GM18858 (cell line): Measurements from ENCODE around the gene TCF4.
A peak's percentile ranks its signal among the peaks of the same experiment; 100 is the strongest.

ENCODE experiments used
- ATAC-seq: cut with Tn5 transposase; IDR thresholded peaks from one replicate; pipeline ENCODE4 v1.9.1; 2021; ENCODE audit not compliant: unreplicated experiment

The TCF4 gene

DNA sequence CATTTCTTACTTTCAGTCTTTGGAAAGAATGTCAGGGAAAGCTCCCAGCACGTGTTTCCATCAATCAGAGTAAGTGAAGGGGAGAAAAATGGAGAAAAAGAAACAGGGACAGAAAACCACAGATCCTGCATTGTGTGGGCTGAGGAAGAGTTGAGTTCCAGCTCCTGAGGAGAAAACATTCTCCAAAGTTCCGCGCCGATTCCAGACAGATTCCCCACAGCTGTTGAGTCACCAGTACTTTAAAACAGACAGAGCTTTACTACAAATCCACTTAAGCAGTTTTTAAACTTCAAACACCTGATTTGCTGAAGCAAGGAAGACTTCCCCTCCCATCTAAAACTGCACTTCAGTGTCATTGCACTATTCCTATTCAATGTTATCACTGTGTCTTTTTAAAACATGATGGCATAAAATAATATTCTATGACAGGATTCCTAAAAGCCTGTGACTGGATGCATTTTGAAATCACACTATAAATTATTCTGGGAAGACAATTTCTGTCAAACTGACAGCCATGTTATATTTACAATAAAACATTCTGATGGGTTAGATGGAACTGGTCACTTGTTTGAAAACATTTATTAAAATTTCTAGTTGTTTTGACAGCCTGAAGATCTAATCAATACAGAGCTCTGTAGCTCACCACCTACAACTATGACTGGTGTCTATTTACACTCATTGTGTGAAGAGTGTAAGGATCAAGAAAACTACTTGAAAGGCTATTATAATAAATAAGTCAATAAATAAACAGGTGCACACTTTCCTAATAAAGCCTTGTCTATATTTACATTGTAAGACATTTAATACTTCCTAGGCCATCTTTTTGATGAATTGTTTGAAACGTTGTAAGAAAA, 40.9 kb downstream of the TCF4 start:
- no peak for ATAC-seq

DNA sequence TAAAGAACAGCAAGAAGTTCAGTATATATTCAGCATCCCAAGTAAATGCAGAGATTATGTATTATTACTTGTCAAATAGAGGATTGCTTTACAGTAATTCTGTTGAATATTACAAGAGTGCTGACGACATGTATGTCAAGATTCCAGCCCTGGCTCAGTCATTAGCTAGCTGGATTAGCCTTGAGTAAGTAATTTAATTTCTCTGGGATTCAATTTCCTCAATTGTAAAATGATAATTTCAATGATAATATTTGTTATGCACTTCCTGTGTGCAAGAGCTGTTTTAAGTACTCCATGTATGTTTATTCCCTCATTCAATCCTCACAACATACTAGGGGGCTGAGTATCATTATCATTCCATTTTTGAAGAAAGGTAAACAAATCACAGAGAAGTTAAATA, 44.0 kb downstream of the TCF4 start:
- no peak for ATAC-seq

DNA sequence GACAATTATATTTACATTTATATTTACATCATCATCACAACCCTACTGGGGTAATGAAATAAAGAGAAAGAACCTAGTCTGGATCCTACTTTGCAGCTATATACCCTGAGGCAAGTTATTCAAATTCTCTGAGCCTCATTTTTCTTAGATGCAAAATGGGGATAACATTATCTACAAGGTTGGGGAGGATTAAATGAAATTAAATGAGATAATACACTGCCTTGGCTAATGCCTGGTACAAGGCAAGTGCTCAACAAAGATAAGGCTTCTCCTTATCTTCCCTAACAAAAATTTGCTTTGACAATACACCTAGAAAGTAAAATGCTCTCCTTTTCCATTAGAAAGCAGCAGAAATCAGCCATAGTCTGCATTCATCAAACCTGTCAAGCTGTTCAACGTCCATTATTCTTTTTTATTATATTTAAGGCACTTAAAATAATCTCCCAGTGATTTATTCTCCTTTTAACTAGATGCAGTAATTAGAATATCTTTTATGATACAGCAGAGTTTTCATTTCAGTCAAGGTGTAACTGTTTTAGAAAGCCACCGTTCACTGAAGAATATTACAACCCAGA, 44.8 kb downstream of the TCF4 start:
- ATAC-seq: no peak

DNA sequence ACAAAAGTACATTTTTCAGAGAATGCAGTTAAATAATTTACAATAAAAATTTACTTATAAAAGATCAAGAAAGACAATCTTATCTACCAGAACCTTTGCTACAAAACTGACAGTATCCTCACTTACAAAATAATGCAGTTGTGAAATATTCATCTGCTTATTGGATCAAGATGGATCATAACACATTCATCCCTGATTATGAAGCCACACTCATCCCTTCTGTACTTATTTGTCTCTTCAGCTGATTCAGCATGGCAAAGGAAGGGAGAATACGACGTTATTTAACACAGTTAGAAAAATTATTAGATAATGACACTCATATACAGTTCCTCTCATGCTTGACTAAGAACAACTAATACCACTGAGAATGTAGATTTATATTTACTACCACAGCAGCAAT, 46.4 kb downstream of the TCF4 start:
- ATAC-seq: no peak

DNA sequence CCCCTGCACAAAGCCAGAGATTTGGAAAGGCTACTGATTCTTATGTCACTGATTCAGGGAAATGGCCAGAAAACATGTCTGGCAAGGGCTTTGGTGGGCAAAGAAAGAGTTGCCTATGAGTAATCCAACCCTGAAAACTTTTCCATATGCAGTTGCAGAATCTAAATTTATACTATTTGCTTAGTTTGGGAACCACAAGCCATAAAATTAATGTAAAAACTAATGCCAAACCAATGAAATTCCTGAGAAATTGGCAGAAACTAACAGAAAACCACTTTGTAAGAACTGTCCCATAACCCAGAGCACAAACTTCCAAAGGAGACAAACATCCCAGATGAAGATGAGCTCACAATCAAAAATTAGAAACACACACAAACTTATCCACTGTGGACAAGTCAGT, 48.8 kb downstream of the TCF4 start:
- ATAC-seq: no peak

DNA sequence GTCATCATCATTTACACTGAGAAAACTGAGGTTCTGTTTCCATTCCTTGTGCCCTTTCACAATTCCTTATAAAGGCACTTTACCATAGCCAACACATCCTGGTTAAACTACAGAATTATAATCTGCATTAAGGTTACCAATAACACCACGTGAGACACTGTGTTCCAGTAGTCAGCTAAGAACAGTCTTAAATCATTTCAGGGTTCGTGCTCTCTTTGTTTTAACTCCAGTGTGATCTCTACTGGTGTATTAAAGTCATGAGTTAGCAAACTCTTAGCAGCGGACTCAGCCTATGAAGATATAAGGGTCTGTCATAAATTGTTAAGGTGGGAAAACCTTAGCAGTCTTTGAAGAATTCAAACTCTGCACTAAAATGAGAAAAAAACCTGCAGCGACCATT, 53.0 kb downstream of the TCF4 start:
- ATAC-seq: no peak

DNA sequence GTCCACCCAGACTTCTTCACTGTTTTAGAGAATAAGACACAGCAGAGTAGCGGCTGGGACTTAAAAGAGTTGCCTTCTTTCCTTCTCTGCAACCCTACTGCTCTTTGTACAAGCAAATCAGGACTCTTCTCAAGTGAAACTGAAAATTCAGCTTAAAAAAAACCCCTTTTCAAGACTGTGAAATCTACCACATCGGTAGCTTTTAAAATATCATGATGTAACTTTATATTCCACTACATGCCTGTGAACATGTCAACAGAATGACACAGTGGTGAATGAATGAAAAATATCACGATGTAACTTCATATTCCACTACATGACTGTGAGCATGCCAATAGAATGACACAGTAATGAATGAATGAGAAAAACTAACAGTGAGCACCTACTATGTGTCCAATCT, 53.4 kb downstream of the TCF4 start:
- ATAC-seq: peak; percentile 67

DNA sequence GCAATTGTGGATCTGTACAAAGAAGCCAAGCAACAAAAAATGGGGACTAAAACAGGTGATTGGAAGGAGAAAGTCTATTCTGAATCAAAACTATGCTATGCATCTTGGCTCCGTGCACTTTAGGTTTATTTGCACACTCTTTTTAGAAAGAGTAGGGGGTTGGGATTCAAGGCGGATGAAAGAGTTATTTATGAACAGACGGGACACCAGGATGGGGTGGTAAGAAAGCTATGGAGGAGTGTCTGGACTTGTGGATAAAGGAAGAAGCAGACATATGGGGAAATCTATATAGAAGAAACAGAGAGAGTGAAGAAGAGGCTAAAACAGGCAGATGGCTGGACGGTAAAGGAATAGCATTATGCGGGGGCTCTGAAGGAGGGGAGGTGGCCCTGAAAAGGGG, 57.8 kb downstream of the TCF4 start:
- no peak for ATAC-seq

DNA sequence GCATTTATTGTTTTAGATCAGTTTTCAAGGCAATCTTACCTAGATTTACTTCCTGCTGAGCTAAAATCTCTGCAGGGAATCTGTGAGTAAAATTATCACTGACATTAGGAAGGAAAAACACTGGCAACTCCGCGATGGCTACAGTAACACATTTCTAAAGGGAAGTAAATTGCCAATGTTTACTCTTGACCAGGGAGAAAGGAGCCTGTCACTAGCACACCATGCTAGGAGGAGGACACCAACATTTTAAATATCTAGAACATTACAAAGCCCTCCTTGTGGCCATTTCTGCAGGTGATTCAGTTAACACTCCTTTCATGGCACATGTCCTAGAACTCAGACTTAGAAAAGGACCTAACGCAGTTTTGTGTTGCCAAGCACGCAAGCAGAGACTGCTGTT, 58.4 kb downstream of the TCF4 start:
- no peak for ATAC-seq

DNA sequence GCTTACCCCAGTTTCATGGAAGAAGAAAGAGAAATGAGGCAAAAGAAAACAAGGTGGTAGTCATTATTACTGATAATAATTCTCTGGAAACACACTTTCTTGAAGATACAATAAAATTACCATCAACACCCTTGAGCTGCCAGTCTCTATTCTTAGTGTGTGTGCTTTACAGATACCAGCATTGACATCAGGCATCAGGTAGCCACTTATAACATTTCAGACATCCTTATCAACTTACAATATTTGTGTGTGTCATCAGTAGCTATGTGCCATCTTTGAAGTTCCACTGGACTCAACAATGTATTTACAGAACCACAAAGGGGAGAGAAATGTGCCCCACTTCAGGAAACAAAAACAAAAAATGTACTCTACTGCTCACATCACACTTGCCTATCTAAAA, 62.1 kb downstream of the TCF4 start:
- ATAC-seq: no peak

DNA sequence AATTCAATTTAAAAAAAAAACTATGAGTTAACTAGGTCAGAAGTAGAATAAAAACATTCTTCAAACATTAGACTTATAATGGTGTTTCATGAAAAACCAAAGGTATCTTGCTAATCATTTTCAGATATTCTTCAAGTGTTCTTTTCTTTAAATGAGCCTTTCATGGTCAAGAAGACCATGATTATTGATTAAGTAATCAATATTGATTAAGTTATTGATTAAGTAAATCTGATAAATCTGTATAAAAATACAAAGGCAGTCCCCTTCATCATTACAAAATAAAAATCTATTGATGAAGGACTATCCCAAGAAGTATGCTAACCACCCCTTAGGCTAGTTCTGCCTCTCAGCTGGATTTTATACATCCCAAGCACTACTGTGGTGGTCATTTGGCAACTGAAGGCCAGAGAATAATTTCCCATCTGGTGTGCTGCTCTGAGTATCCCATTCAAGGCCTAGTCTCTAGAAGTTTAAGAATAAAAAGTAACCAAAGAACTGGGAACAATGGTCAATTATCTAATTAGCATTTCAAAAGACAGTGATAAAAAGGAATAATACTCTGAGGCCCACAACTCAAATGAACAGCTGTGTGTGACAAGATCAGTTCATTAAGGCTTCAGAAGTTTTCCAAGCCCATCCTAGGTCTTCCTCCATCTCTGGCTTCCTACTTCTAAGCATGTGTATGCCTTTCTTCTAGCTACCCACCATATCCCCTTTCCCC, 63.5 kb downstream of the TCF4 start:
- no peak for ATAC-seq

DNA sequence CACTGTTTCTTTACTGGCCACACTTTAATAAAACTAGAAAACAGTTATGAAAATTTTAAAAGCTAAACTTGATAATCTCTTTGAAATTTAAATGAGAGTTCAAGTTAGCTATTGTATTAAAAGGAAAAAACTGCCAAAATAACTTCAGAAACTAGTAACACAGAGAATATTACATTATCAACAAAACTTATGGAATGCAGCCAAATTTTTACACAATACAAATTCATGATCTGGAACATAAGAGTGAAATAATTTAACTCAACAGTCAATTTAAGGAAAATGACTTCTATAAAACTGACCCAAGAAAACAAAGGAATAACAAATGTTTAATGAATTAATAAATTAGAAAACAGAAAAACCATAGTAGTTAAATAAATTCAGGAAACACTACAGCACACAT, 65.0 kb downstream of the TCF4 start:
- no peak for ATAC-seq

DNA sequence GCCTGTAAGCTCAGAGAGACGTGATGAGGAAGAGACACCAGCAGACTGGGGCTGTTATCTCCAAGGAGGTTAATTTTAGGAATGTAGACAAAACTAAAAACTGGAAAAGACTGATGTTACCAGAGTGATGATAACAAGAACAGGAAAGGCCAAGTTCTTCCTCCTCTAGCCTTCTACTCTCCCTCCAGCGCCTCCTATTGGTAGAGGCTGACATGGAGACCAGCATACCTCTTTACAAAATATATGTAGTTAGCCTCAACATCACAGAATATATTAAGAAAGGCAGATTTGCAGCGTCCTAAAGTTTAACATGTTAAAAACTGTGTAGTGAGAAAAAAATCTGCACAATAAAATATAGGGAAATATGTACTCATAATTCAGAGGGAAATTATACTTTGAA, 66.0 kb downstream of the TCF4 start:
- no peak for ATAC-seq

DNA sequence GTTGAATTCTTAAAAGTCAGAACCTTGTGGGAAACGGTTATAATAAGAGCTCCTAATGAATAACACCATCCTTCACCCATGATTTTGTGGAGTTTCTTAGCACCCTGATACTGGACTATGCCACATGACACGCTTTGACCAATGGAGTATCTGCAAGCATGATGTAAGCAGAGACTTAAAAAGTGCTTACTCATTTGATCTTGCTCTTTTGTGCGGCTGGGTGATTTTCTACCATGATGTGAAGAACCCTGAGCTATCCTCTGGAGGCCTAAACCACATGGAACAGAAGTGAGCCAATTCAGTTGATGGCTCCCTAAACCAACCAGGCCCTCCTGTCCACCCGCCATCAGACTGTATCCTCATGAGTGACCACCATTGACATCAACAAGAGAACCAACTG, 70.9 kb downstream of the TCF4 start:
- ATAC-seq: no peak

DNA sequence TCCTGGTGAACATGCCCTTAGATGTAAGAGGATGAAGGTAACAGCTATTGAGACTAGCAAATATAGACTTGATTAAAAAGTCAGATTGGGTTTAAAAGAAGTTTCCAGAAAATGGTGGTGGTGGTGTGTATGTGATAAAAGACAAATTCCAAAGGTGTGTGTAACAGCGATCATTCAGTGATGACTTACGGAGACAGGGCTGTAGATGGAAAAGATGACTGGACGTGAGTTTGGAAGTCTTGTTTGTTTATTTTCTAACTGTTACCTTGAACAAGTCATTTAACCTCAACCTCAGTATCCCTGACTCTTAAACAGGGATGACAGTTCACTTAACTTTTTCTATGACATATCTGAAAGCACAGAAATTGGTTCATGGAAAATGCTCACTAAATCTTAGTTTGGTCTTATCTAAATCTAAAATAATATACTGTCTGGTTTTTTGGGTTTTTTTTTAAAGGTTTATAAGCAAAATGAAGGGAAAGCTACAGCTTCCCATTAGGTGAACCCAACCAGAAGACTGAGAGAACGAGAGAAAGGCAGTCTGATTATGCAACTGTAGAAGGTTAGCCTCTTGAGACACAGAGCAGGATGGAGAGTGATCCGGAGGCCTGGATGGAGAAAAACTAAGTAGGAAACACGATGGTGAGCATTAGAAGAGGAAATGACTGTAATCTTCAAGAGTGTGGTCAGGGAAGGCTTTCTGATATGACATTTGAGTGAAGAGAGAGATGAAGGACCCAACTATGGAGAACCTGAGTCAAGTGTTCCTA, 71.9 kb downstream of the TCF4 start:
- ATAC-seq: no peak

DNA sequence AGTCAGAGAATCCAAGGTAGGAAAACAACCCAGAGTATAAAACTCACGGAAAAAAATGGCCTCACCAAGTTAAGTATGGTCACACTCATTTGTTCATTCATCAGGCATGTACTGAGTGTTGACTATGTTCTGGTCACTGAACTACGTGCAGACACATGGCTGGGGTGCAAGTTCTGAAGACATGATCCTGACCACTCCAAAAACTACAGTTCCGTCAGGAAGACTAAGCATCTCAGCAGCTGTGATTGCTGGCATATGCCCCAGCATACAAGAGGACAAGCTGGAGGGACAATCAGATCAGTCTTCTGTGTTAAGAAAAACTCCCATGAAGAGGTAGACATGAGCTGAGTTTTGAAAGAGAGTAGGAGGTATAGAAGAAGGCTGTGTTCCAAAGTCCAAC, 72.8 kb downstream of the TCF4 start:
- ATAC-seq: no peak

DNA sequence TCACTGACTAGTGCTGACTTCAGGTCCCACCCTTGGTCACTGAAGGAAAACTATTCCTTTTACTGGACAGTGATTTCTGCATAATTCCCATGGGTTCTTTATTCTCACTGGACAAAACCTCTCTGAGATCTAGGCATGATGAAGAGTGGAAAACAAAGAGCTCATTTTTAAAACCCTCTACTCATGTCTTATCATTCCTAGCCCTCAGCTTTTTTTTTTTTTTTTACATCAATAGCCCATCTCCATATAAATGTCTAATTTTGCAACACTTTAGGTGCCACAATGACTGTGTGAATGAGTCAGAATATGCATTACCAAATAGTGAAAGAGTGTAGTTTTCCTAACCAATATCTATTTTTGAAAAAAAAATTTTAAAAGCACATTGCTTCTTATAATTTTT, 74.8 kb downstream of the TCF4 start:
- no peak for ATAC-seq

DNA sequence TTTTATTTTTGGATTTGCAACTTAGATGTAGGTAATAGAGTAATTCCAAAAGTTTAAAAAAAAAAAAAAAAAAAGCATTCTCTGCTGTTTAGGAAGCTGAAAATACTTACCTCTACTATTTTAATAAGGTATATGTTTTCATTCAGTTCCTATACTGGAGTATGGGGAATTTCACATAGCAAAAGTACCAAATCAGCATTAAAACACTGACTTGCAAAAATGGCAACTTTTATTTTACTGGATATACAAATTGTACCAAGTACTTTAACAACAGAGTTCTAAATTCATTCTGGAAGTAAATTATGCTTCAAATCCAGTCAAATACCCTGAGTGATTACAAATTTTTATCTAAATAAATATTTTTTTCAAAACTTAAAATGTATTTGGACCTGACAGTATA, 76.7 kb downstream of the TCF4 start:
- ATAC-seq: no peak

DNA sequence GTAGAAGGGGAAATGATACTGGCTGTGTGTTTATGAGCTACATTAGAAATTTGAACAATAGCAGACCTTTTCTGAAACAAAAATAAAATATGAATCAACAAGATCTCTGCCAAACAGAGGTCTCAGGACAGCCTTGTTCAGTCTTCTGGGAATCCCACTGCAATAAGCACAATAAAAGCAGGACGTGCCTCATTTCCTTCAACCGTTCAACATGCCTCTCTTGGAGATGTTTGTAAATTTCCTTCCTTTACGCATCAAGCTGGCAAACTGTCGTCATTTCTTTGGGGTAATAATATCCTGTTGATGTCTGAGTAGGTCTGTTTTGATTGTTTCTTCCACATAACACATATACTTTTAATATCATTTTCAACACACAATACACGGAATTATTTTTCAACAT, 77.2 kb downstream of the TCF4 start:
- no peak for ATAC-seq

DNA sequence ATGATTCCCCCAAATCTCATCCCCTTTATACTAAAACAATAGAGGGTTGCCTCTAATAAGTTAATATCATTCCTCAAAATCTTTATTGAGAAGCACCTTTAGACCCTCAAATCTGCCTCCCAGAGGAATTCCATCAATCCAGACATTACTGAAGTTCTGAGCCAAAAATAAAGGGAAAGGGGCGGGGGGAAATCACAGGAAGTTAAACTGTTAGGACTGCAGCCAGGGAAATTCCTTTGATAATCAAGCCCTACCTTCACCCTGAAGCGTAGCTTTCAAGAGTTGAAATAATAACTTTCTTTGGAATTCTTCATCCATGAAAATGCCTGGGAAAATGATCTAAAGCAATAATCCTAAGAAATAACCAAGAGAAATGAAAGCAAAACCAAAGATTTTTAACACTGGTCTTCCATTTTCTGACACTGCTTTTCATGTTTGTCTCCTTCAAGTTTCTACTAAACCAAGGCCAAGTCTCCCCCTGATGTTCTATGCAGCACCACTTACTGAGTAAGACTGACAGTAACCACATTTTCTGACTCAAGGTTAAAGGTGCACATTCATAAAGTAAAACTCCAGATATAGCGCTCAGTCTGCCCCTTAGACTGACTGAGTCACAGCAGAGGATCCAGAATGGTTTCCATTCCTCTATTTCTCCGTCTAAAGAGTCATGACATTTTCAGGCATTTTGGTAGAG, 78.2 kb downstream of the TCF4 start:
- ATAC-seq: peak; percentile 95

DNA sequence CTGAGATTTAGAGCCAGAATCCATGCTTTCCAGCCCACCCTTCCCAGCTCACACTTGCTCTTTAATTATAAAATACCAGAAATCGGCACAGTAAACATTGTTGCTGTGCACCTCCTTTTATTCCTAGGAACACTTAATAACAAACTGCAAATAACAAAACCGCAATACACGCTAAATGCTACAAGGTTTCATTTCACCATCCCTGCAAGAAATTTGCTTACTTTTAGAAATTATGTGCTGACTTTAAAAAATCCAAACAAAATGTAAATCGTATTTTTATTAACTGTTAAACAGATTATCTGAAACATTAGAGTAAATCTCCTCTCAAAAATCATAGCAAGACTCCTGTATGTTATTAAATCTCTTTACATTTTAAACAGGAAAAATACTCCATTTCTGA, 79.3 kb downstream of the TCF4 start:
- no peak for ATAC-seq
